GM11168 (cell line): Measurements from ENCODE around the gene NPW.

ENCODE experiments used
- in situ Hi-C: fragments of 300-500 bp; cut with MboI; formaldehyde crosslinking; loops from one replicate; pipeline ENCODE4 v1.12.0; 2022; ENCODE audit warnings: low sequenced_read_pairs; ENCODE audit not compliant: unreplicated experiment

The NPW gene

GRCh38 chr16:2013527-2013926, 6.1 kb upstream of the NPW start:
- in situ Hi-C loops: loop anchor here (10.0 to 25.0 kb wide), 2 partner anchors 131 to 474 kb away; partner anchors contain the start of genes RAB26 and TBC1D24

- in situ Hi-C loops: loop anchor here (10.0 to 25.0 kb wide), 2 partner anchors 129 to 472 kb away; partner anchors contain the start of genes RAB26 and TBC1D24
These were observed 4.3 kb upstream of the NPW start for GRCh38 chr16:2015117-2015946.

- in situ Hi-C loops: loop anchor here (10.0 to 25.0 kb wide), 2 partner anchors 129 to 471 kb away; partner anchors contain the start of genes RAB26 and TBC1D24
These were observed 3.7 kb upstream of the NPW start for GRCh38 chr16:2015947-2016208.

GRCh38 chr16:2016407-2016922, 3.1 kb upstream of the NPW start:
- in situ Hi-C loops: loop anchor here (10.0 to 25.0 kb wide), 2 partner anchors 128 to 471 kb away; partner anchors contain the start of genes RAB26 and TBC1D24

- in situ Hi-C loops: loop anchor here (10.0 to 25.0 kb wide), 2 partner anchors 125 to 467 kb away; partner anchors contain the start of genes RAB26 and TBC1D24
These were observed 591 bp downstream of the NPW start for GRCh38 chr16:2019921-2020831.

GRCh38 chr16:2022723-2023091, 3.1 kb downstream of the NPW start:
- in situ Hi-C loops: loop anchor here (25.0 kb wide), 1 partner anchor 465 kb away; the partner anchor contains the start of gene TBC1D24

GRCh38 chr16:2023092-2024031, 3.8 kb downstream of the NPW start:
- in situ Hi-C loops: loop anchor here (25.0 kb wide), 1 partner anchor 464 kb away; the partner anchor contains the start of gene TBC1D24

GRCh38 chr16:2024032-2024420, 4.4 kb downstream of the NPW start:
- in situ Hi-C loops: loop anchor here (25.0 kb wide), 1 partner anchor 463 kb away; the partner anchor contains the start of gene TBC1D24

- in situ Hi-C loops: no loop called here
These were observed 5.7 kb downstream of the NPW start for GRCh38 chr16:2025251-2025650.

GRCh38 chr16:2025878-2026460, 6.4 kb downstream of the NPW start:
- in situ Hi-C loops: no loop called here

GRCh38 chr16:2026461-2027023, 7.0 kb downstream of the NPW start, which contains the start of gene NHERF2:
Gene NHERF2, plus strand, starts transcription at chr16:2026902. Its CDS starts 104 bp downstream, at chr16:2027006.
- in situ Hi-C loops: no loop called here

GRCh38 chr16:2027024-2028010, 7.7 kb downstream of the NPW start:
- in situ Hi-C loops: no loop called here

- in situ Hi-C loops: no loop called here
These were observed 8.6 kb downstream of the NPW start for GRCh38 chr16:2028146-2028545.

- in situ Hi-C loops: no loop called here
These were observed 9.1 kb downstream of the NPW start for GRCh38 chr16:2028620-2029220.

- in situ Hi-C loops: no loop called here
These were observed 9.8 kb downstream of the NPW start for GRCh38 chr16:2029350-2029749.

GRCh38 chr16:2030036-2030435, 10.5 kb downstream of the NPW start:
- in situ Hi-C loops: no loop called here

GRCh38 chr16:2031081-2031577, 11.5 kb downstream of the NPW start:
- in situ Hi-C loops: no loop called here
